Peyer's patch (tissue), 4 donors: ENCODE data around the gene ZBTB7B. TPM values are rescaled to one million over a fixed set of nuclear protein-coding genes. Genes with fewer than 3 reads are reported as not detected.
A peak's percentile ranks its signal among the peaks of the same experiment; 100 is the strongest.
"Not testable (repeated sequence)": the region's sequence is repeated elsewhere in the genome, so short reads cannot be mapped to it uniquely, and the experiment has no call there.

Experiments used
- DNase-seq, 3 donors: peaks; one replicate each; pipeline ENCODE4 v3.0.0-alpha.2; 2017 to 2019
- H3K27ac ChIP-seq, 4 donors: fragments of 200-600 bp; sonication (generic); one replicate each; pipeline ENCODE4 v1.5.1; 2016 to 2019
- H3K27me3 ChIP-seq, 2 donors: fragments of 200-600 bp; sonication (generic); one replicate each; pipeline ENCODE4 v1.5.1; 2019
- H3K36me3 ChIP-seq, 3 donors: fragments of 200-600 bp; sonication (generic); one replicate each; pipeline ENCODE4 v1.5.1; 2016 to 2019
- H3K4me1 ChIP-seq, 4 donors: fragments of 200-600 bp; sonication (generic); one replicate each; pipeline ENCODE4 v1.5.1; 2016 to 2019
- H3K4me3 ChIP-seq, 4 donors: fragments of 200-600 bp; sonication (generic); 1 replicate in 3 of 4; 2 replicates in 1 of 4; pipeline ENCODE4 v1.5.1; 2016 to 2019; ENCODE audit warnings: mild to moderate bottlenecking in 1 of 4
- H3K9me3 ChIP-seq, 4 donors: fragments of 200-600 bp; sonication (generic); one replicate each; pipeline ENCODE4 v1.5.1; 2016 to 2019; ENCODE audit warnings: mild to moderate bottlenecking in 1 of 4
- POLR2A ChIP-seq, 2 donors: fragments of 450-650 bp; IDR thresholded peaks; one replicate each; pipeline ENCODE4 v1.5.1; 2017; ENCODE audit warnings: antibody characterized with exemption in 2 of 2, mild to moderate bottlenecking in 2 of 2, moderate library complexity in 2 of 2
- total RNA-seq, 4 donors: library from RNA; depleted of rRNA; stranded (reverse); fragments of >200 nt; gene quantifications; one replicate each; pipeline ENCODE4 v1.1.0, GENCODE V29; 2016
- TF ChIP-seq, protein P1 (sequence below), 6 experiments: fragments of 450-650 bp in 4 of 6; fragments of 200-600 bp in 2 of 6; sonication (generic) in 1 of 6; IDR thresholded peaks; one replicate each; pipeline ENCODE4 v1.5.1; 2017 to 2019; ENCODE audit warnings: antibody characterized with exemption in 6 of 6, mild to moderate bottlenecking in 3 of 6, moderate library complexity in 1 of 6

Gene ZBTB7B
- total RNA-seq, 4 donors from 2014 or later, result 35.5 to 412 (median 346) TPM

DNA sequence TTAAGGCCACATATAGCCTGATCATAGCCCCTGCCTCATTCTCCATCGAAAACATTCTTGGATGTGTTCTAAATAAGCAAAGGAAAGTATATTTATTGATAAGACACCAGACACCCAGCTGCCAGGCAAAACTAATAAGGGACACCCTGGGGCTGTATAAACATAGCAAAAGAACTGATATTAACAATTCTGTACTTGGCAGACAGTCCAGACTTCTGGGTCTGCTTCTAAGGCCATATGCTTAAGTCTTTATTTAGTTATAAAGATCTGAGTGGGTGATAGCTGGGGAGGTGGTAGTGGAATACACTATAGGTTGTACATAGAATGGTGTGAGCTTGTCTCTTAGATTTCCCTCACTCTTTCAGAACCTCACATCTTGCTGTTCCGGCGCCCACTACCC lies 24.2 kb upstream of the ZBTB7B start:
- Histone ChIP-seq H3K27me3 (no peaks in the 10 kb centered on the region), H3K9me3 (no peaks in the 10 kb centered on the region), H3K4me1 (peaks cover 0 to 15% (median 4%) of the 10 kb centered on the region in 4 donors), H3K27ac (no peak overlapping the region), H3K4me3 (no peak overlapping the region), H3K36me3 (peaks cover 0 to 4% (median 0%) of the 10 kb centered on the region in 3 donors)
- TF ChIP-seq, protein P1, sequence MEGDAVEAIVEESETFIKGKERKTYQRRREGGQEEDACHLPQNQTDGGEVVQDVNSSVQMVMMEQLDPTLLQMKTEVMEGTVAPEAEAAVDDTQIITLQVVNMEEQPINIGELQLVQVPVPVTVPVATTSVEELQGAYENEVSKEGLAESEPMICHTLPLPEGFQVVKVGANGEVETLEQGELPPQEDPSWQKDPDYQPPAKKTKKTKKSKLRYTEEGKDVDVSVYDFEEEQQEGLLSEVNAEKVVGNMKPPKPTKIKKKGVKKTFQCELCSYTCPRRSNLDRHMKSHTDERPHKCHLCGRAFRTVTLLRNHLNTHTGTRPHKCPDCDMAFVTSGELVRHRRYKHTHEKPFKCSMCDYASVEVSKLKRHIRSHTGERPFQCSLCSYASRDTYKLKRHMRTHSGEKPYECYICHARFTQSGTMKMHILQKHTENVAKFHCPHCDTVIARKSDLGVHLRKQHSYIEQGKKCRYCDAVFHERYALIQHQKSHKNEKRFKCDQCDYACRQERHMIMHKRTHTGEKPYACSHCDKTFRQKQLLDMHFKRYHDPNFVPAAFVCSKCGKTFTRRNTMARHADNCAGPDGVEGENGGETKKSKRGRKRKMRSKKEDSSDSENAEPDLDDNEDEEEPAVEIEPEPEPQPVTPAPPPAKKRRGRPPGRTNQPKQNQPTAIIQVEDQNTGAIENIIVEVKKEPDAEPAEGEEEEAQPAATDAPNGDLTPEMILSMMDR (IDR thresholded peaks at IDR 0.05), result no peak
- TF ChIP-seq POLR2A (IDR thresholded peaks at IDR 0.05), result no peak
- no peak for DNase-seq

DNA sequence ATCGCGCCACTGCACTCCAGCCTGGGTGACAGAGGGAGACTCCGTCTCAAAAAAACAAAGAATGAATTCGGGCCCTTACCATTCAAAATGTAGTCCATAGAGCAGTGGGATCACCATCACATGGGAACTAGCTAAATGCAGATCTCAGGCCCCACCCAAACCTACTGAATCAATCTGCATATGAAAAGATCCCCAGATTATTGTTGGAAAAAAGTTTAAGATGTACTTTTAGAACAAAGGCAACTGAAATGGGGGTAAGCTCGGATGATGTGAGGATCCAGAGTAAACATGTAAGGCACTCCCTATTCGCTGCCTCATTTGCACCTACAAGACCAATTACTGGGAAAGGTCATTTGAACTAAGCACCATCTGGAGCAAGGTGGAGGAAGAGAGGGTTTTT lies 20.3 kb upstream of the ZBTB7B start:
- H3K4me3 ChIP-seq, result peak overlapping the region in 3 of 4 donors; percentile 58 to 84 (median 70)
- H3K27me3 ChIP-seq, result no peaks in the 10 kb centered on the region
- H3K4me1 ChIP-seq, result peaks cover 0 to 19% (median 9%) of the 10 kb centered on the region in 4 donors
- no peak for DNase-seq
- peaks cover 0 to 4% (median 0%) of the 10 kb centered on the region in 3 donors for H3K36me3 ChIP-seq
- TF ChIP-seq POLR2A (IDR thresholded peaks at IDR 0.05), result no peak
- TF ChIP-seq, protein P1 (IDR thresholded peaks at IDR 0.05), result no peak
- H3K27ac ChIP-seq, result peak overlapping the region in 2 of 4 donors; percentile 63 to 77
- H3K9me3 ChIP-seq, result no peaks in the 10 kb centered on the region

DNA sequence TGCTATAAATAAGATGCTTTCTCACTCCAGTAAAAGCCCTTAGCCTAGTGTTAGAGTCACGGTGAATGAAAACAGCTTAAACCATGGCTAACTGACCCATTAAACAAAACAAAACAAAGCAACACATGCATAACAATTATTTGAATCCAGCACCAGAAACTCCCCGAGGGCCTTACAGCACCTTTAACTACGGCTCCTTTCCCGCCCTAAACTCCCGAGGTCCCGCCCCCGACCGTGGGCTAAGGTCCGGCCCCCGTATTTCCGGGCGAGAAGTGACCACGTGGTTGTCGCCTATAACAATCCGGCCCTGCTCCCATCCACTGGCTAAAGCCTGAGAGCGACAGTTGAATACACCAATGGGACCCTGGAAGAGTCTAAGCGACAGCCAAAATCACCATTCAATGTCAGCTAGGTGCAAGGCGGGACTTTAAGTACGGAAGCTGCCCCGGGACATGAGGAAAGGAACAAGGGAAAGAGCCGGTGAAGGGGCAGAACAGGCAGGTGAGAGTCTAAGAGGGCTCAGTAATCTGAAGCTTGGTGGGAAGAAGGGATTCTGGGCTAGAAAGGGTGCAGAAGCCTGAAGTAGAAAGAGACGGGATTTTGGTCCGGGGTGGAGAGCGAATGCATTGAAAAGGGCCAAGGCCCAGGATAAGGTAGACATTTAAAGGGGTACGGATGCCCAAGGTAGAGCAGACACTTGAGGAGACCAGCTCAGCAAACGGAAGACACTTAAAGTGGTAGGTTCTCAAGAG lies 19.5 kb upstream of the ZBTB7B start, which contains the start of gene FLAD1:
Gene FLAD1 (plus strand): TSS at position 448 of the 752 bp plus-strand sequence. CDS start 351 bp downstream, outside the sequence.
- H3K27ac ChIP-seq, result peak within 1 kb of the TSS; percentile 56 to 77 (median 70)
- DNase-seq, result peak; percentile 94 to 99 (median 97)
- H3K27me3 ChIP-seq, result no peaks in the 10 kb centered on the region
- peaks cover 0 to 20% (median 9%) of the 10 kb centered on the region in 4 donors for H3K4me1 ChIP-seq
- H3K9me3 ChIP-seq, result no peaks in the 10 kb centered on the region
- H3K4me3 ChIP-seq, result peak within 1 kb of the TSS; percentile 53 to 84 (median 64)
- TF ChIP-seq, protein P1 (IDR thresholded peaks at IDR 0.05), result no peak
- peak in 1 of 2 donors; percentile 75 for TF ChIP-seq POLR2A (IDR thresholded peaks at IDR 0.05)
- H3K36me3 ChIP-seq, result peaks cover 0 to 11% (median 0%) of the 10 kb centered on the region in 3 donors

GRCh38 chr1:154983776-154984466 lies 18.7 kb upstream of the ZBTB7B start:
- DNase-seq, result no peak

GRCh38 chr1:154986736-154987135 lies 15.9 kb upstream of the ZBTB7B start:
- not testable (repeated sequence) for H3K27me3 ChIP-seq, H3K27ac ChIP-seq, DNase-seq, H3K4me3 ChIP-seq, H3K9me3 ChIP-seq
- Histone ChIP-seq H3K36me3 (peaks cover 0 to 32% (median 0%) of the 10 kb centered on the region in 3 donors), H3K4me1 (peaks cover 0 to 36% (median 9%) of the 10 kb centered on the region in 4 donors)

More at GRCh38 chr1:154983776-154984466, 18.7 kb upstream of the ZBTB7B start:
- Histone ChIP-seq H3K4me1 (peaks cover 0 to 29% (median 9%) of the 10 kb centered on the region in 4 donors), H3K36me3 (peaks cover 0 to 14% (median 0%) of the 10 kb centered on the region in 3 donors), H3K4me3 (peak overlapping the region; percentile 53 to 84 (median 64)), H3K9me3 (no peaks in the 10 kb centered on the region), H3K27me3 (no peaks in the 10 kb centered on the region), H3K27ac (peak overlapping the region; percentile 56 to 77 (median 69))
- TF ChIP-seq POLR2A (IDR thresholded peaks at IDR 0.05), result no peak
- TF ChIP-seq, protein P1 (IDR thresholded peaks at IDR 0.05), result no peak
